Inferior parietal cortex (tissue), 1 donor: ENCODE results near the gene LRRC63.
A peak's percentile ranks its signal among the peaks of the same experiment; 100 is the strongest.
"Not testable (repeated sequence)": the region's sequence is repeated elsewhere in the genome, so short reads cannot be mapped to it uniquely, and the experiment has no call there.

ENCODE experiments used
- DNase-seq: peaks from one replicate; pipeline ENCODE4 v3.0.0-alpha.2; 2016; ENCODE audit errors: extremely low spot score

The LRRC63 gene

DNA sequence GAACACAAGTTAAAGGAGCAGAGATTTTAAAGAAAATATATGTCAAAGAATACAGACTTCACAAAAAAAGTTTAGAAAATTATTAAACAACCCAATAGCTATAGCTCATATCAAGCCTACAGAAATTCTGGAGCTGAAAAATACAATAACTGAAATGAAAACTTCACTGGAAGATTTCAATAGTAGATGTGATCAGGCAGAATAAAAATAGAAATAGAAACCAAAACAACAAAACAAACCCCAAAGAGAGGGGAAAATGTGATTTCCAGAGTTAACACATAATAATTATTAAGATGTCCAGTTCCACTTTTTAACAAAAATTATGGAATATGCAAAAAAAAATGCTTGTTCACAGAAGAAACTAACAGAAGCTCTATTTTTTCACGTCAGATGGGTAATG, 23.6 kb downstream of the LRRC63 start:
- DNase-seq, result no peak

GRCh38 chr13:46265292-46265691, 53.6 kb downstream of the LRRC63 start:
- no peak for DNase-seq

DNA sequence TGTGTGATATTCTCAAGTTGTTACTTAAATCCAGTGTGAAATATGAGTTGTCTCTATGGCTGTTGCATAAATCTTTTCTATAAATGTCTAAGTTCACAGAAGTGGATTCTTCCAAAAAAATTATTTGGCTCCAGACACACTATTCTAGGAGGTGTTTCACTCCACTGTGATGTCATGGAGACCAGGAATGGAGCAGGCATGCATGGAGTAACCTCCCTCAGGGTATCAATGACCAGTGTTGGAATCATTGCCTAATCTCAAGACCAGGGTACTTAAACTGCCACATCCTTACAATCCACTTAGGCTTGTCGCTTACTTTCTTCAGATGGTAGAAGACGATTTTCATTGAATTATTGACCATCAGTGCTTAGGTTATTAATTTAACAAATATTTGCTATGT, 55.4 kb downstream of the LRRC63 start:
- no peak for DNase-seq

GRCh38 chr13:46270416-46270815, 58.7 kb downstream of the LRRC63 start:
- no peak for DNase-seq

- DNase-seq, result no peak
These were observed 62.5 kb downstream of the LRRC63 start for GRCh38 chr13:46274094-46274698.

DNA sequence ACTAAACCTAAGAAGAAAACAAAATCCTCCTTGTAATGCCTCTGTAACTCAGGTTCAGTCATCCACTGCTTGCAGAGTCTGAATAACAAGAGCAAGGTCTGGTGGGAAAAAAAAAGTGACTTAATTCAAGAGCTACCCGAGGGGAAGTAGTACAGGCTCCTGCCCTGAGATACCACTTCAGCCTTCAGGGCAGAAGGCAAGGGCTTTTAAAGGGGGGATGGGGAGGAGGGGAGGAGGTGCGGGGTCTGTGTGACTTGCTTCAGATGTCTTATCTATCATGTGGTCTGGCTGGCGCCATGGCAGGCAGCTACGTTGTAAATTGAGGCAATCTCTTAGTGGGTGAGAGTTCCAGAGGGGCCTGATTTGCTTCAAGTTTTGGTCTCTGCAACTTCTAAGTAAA, 66.7 kb downstream of the LRRC63 start:
- no peak for DNase-seq

DNA sequence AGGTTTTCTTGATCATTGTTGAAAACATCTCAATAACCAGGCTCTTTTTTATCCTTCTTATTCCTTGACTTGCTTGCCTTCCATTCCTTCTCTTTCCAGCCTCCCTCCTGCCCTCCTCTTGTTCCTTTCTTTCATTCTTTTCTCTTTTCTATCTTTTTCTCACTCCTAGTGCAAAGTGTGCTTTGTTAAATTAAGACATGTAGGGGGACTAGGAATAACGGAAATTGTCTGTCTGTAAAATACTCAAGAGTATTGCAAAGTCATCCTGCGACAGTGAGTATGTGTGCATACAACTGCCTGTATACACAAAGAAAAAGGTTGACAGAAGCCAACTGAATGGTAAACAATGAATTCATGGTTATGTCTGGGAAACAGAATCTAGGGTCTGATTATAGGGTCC, 70.1 kb downstream of the LRRC63 start:
- no peak for DNase-seq

GRCh38 chr13:46283912-46284824, 72.4 kb downstream of the LRRC63 start:
- not testable (repeated sequence) for DNase-seq

DNA sequence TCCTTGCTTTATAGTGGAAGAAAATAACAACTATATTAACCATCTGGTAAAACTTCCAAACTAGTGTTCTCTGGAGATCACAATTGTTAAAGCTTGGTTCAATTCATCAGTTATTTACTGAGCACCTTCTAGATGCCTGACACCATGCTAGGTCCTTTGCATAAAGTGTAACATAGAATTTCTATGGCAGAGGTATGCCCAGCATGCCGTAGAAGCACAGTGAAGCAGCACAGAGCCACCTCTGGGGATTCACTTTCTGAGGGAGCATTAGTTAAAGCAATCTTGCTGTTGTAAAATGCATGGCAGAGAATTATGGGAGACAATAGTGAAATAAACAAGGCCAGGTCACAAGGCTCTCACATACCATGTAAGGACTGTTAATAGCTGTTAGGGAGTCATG, 75.2 kb downstream of the LRRC63 start:
- no peak for DNase-seq

DNA sequence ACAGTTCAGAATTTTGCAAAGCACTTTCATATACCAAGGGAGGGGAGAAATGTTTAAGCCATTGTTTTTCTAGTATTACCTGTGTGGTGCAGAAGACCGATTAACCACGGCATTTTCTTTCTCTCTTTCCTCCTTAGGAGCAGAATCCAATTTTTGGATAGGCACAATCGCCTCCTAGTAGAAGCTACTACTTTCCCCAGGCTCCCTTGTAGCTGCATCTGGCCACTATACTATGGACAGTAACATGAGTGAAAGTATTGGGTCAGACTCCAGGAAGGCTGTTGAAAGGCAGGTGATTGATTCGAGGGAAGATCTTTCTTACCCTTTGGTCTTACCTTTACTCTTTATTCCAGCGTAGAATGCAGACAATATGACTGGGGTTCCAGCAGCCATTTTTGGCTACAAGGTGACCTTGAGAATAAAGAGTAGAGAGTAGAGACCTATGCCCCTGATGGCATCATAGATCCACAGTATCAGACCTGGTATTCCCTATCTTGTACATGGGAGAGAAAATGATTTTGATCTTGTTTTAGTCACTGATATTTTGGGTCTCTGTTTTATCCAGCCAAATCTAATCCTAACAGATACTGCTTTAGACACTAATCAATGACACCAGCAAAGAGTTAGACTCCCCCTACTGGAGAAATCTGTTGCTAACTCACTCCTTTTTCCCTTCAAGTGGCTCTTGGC, 77.0 kb downstream of the LRRC63 start:
- DNase-seq, result peak; percentile 67

DNA sequence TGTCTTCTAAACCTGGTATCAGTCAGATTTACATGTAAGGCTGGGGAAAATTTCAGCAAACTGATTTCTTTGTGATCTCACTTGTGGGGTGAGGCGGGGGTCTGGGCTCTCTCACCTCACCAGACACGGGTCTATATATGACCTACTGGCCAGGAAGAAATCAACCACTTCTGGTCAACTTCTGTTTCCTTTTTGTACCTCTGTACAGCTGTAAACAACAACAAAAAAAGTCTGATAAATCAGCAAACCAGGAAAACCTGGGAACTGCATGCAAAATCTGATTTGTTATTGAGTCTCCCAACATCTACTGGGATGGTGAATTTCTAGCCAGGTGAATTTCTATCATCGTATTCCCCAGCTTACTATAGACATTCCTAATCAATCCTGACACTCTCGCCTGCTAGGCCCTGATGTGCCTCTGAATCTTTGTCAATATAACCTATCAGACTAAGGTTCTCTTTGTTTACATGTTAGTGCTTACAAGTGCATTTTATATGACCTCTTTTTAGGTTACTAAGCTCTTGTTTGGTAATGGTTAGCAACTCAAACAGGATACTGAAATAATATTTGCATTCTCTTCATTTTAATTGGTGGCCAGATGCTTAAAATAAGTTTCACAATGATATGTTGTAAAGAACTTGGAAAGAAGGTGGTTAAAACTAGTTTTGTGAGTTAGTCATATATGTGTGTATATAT, 77.7 kb downstream of the LRRC63 start:
- DNase-seq, result no peak

GRCh38 chr13:46290434-46290833, 78.7 kb downstream of the LRRC63 start:
- DNase-seq, result no peak

DNA sequence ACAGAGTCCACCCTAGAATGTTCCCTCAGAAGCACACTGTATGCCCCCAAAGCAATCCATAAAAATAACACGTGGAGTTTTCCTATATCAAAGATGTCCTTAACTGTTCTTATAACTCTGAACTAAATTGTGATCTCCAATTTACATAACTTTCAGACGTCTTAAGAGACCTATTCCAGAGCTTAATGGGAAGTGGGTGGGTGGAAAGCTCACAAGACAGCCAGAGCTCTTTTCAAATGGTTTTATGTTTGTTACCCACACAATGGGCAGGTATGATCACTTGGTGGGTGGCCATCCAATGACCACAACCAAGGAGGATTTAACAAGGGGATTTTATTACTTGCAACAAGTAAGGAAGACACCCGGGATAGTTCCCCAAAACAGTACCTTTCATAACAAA, 81.7 kb downstream of the LRRC63 start:
- no peak for DNase-seq

- peak; percentile 28 for DNase-seq
These were observed 83.9 kb downstream of the LRRC63 start for GRCh38 chr13:46295491-46296114.

DNA sequence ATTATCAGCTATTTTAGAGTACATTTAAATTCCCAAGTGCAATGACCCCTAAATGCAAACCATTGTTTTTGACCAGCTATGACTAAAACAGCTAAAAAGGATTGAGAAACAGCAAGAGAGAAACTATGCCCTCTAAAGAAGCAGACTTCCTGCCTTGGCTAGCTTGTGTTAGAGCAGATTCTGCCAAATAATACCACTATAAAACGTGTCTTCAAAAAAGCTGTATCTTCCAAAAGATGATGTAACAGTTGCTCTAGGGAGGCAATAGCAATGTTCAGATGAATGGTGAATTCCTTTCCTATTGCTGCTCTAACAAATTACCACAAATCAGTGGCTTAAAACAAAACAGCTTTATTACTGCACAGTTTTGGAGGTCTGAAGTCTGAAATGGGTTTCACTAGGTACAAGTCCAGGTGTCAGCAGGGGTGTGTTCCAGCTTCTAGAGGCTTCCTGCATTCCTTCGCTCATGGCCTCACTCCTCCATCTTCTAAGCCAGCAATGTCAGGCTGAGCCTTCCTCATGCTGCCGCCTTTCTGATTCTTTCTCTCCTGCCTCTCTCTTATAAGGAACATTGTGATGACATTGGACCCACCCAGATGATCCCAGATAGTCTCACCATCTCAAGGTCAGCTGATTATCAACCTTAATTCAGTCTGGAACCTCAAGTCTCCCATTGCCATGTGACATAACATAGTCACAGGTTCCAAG, 84.5 kb downstream of the LRRC63 start:
- peak; percentile 9 for DNase-seq

DNA sequence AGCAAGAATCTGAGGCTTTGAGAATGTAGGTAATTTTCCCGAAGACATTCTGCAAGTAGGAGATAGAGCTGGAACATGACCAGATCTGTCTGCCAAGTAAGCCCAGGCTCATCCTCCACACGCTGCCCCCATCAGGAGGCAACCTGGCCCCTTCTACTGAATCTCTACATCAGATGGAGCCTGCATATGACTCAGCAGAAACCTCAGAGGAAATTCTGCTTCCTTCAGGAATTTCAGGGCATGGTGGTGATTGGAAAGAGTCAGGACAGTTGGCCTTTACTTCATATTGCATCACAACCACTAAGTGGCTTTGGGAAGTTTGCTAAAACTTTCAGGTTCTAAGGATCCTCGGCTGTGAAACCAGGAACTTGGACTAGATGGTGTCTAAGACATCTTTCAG, 85.2 kb downstream of the LRRC63 start:
- peak; percentile 6 for DNase-seq

DNA sequence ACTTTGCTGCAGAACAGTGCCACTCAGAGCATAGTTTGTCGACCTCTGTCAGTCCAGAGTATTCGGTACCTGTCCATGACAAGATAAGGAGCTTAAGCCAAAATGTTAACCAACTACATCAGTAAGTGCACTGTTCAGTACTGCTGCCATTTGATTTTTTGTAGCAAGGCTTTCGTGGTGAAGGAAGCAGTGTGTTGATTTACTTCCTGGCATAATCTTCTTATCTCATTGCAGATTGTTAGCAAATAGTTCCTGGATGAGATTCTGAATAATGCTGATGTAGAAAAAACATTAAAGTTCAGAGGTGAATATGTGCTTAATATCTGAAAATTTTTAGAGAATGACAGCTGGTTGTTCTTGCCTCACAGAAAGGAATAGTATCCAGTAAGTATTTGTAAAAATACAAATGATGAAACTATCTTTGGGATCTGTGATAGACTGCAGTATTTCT, 85.7 kb downstream of the LRRC63 start:
- DNase-seq, result no peak

DNA sequence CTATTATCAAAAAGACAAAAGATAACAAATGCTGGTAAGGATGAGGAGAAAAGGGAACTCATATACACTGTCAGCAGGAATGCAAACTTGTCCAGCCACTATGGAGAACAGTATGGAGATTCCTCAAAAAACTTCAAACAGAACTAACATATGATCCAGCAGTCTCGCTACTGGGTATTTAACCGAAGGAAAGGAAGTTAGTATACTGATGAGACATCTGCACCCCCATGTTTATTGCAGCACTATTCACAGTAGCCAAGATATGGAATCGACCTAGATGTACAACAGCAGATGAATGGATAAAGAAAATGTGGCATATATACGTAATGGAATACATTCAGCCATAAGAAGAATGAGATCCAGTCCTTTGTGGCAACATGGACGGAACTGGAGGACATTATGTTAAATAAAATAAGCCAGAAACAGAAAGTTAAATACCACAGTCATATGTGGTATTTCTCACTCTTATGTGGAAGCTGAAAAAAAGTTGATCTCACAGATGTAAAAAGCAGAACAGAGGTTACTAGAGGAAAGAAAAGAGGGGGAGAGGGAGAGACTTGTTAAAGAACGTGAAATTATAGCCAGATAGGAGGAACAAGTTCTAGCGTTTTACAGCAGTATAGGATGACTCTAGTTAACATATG, 92.1 kb downstream of the LRRC63 start:
- no peak for DNase-seq

- DNase-seq, result no peak
These were observed 92.8 kb downstream of the LRRC63 start for GRCh38 chr13:46304546-46304945.

GRCh38 chr13:46307554-46307953, 95.8 kb downstream of the LRRC63 start:
- no peak for DNase-seq
